ENCODE results near the gene SPTBN2.
A peak's percentile ranks its signal among the peaks of the same experiment; 100 is the strongest.

The SPTBN2 gene

DNA sequence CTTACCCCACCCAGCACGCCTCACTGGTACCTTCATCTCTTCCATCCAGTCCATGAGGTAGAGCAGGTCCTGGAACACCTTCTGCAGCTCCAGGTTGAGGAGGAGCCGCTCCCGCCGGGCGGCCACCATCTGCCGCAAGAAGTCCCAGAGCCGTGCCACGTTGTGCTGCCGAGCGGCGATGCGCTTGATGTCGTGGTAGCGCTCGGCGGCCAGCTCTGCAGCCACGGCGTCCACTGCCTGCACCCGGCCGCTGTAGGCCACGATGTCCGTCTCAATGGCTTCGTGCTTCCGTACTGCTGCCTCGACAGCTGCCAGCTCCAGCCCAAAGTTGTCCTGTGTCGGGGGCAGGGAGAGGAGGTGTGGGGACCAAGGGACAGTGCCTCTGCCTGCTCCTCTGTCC is 21.5 kb downstream of the SPTBN2 start:
- H3K9me3 Mint-ChIP-seq: no peaks in the 10 kb centered on the region
- H3K27ac Mint-ChIP-seq (ENCODE audit: low read depth): no peak overlapping the region
- ATAC-seq (replicated peaks; ENCODE audit: extremely low read depth, poor library complexity, severe bottlenecking) (no peak), DNase-seq (ENCODE audit: low spot score in 2 of 2) (no peak)
- H3K36me3 Mint-ChIP-seq (ENCODE audit: insufficient read depth): no peaks in the 10 kb centered on the region
- no peaks in the 10 kb centered on the region for H3K4me1 Mint-ChIP-seq
- H3K4me3 Mint-ChIP-seq: no peak overlapping the region
- H3K27me3 Mint-ChIP-seq: peaks cover 9% of the 10 kb centered on the region

- H3K27me3 Mint-ChIP-seq: peaks cover 9% of the 10 kb centered on the region
- no peak overlapping the region for H3K27ac Mint-ChIP-seq (ENCODE audit: low read depth)
- DNase-seq (ENCODE audit: low spot score in 2 of 2) (no peak), ATAC-seq (replicated peaks; ENCODE audit: extremely low read depth, poor library complexity, severe bottlenecking) (no peak)
- H3K4me1 Mint-ChIP-seq: no peaks in the 10 kb centered on the region
- no peaks in the 10 kb centered on the region for H3K36me3 Mint-ChIP-seq (ENCODE audit: insufficient read depth)
- H3K9me3 Mint-ChIP-seq: no peaks in the 10 kb centered on the region
- no peak overlapping the region for H3K4me3 Mint-ChIP-seq
These were observed 22.0 kb downstream of the SPTBN2 start for GRCh38 chr11:66706989-66707388.

GRCh38 chr11:66705587-66706335 is 23.3 kb downstream of the SPTBN2 start:
- Mint-ChIP-seq H3K36me3 (ENCODE audit: insufficient read depth) (peaks cover 2% of the 10 kb centered on the region), H3K9me3 (no peaks in the 10 kb centered on the region), H3K27me3 (peaks cover 3% of the 10 kb centered on the region), H3K4me3 (no peak overlapping the region), H3K27ac (ENCODE audit: low read depth) (no peak overlapping the region), H3K4me1 (no peaks in the 10 kb centered on the region)
- ATAC-seq (replicated peaks; ENCODE audit: extremely low read depth, poor library complexity, severe bottlenecking) (no peak), DNase-seq (ENCODE audit: low spot score in 2 of 2) (no peak)

DNA sequence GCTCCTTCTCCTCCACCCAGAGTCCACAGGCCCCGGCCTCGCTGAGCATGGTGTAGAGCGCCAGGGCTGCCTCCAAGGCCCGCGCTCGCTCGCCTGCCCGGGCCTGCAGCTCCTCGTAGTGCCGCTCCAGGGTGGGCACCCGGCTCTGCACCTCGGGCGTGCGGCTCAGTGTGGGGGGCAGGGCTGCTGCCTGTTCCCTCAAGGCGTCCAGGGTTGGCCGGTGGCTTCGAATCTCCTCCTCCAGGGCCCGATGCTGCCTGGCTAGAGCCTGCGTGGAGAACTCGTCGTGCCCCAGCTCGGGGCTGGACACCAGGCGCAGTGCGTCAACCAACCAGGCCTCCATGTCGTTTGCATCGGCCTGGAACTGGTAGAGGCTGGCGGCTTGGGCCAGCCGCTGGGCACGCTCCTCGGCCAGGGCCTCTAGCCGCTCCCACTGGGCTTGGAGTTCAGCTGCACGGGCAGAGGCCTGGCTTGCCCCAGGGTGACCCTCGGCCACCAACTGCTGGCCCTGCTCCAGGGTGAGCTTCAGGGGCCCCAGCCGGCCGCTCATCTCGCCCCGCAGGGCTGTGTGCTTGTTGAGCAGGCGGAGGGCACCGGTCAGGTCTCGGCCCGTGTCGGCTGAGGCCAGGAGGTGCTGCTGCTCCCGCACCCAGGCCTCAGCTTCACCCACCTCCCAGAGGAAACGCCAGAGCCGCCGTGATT is 24.2 kb downstream of the SPTBN2 start:
- ATAC-seq (replicated peaks; ENCODE audit: extremely low read depth, poor library complexity, severe bottlenecking): no peak
- Mint-ChIP-seq H3K27ac (ENCODE audit: low read depth) (no peak overlapping the region), H3K27me3 (no peaks in the 10 kb centered on the region), H3K4me1 (no peaks in the 10 kb centered on the region), H3K36me3 (ENCODE audit: insufficient read depth) (peaks cover 2% of the 10 kb centered on the region), H3K9me3 (no peaks in the 10 kb centered on the region), H3K4me3 (no peak overlapping the region)
- no peak for DNase-seq (ENCODE audit: low spot score in 2 of 2)

DNA sequence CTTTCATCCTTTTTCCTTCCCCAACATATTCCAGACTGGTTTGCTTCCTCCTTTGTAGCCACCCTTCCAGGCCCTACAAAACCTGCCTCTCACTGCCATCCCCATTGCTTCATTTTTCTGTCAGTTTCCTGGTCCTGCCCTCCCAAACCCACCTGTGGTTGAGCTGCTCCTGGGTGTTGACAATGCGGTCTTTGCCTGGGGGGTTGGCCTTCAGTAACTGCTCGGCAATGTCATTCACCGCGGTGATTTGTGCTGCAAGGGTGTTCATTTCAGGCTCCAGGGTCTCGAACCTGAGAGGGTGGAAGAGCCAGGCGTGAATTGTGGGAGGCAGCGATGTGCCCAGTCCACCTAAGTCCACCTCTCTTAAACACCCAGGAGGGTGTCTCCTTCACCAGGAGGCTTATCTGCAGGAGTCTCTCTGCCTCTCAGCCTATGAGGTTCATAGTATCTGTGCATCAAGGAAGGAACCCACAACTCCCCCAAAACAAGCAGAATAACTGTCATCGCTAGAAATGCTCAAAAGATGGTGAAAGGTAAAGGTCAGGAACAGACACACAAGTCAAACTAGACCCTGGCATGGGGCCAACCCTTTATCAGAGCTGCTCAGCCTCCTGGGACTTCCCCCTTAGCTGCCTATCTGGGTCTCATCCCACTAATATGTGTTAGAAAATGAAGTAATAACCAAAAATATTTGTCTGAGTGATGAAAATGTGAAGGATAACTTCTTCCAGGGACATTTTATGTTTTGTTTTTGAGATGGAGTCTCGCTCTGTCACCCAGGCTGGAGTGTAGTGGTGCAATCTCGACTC is 27.4 kb downstream of the SPTBN2 start:
- Mint-ChIP-seq H3K9me3 (no peaks in the 10 kb centered on the region), H3K36me3 (ENCODE audit: insufficient read depth) (peaks cover 2% of the 10 kb centered on the region), H3K27ac (ENCODE audit: low read depth) (no peak overlapping the region), H3K27me3 (no peaks in the 10 kb centered on the region), H3K4me3 (no peak overlapping the region), H3K4me1 (no peaks in the 10 kb centered on the region)
- ATAC-seq (replicated peaks; ENCODE audit: extremely low read depth, poor library complexity, severe bottlenecking): no peak
- no peak for DNase-seq (ENCODE audit: low spot score in 2 of 2)

- no peaks in the 10 kb centered on the region for H3K27me3 Mint-ChIP-seq
- no peaks in the 10 kb centered on the region for H3K4me1 Mint-ChIP-seq
- no peaks in the 10 kb centered on the region for H3K9me3 Mint-ChIP-seq
- no peak overlapping the region for H3K4me3 Mint-ChIP-seq
- no peak for ATAC-seq (replicated peaks; ENCODE audit: extremely low read depth, poor library complexity, severe bottlenecking)
- H3K27ac Mint-ChIP-seq (ENCODE audit: low read depth): no peak overlapping the region
- H3K36me3 Mint-ChIP-seq (ENCODE audit: insufficient read depth): peaks cover 2% of the 10 kb centered on the region
- no peak for DNase-seq (ENCODE audit: low spot score in 2 of 2)
These were observed 28.3 kb downstream of the SPTBN2 start for GRCh38 chr11:66700742-66701141.

GRCh38 chr11:66700337-66700736 is 28.7 kb downstream of the SPTBN2 start:
- no peak overlapping the region for H3K4me3 Mint-ChIP-seq
- ATAC-seq (replicated peaks; ENCODE audit: extremely low read depth, poor library complexity, severe bottlenecking) (no peak), DNase-seq (ENCODE audit: low spot score in 2 of 2) (no peak)
- H3K9me3 Mint-ChIP-seq: no peaks in the 10 kb centered on the region
- H3K4me1 Mint-ChIP-seq: no peaks in the 10 kb centered on the region
- H3K27me3 Mint-ChIP-seq: no peaks in the 10 kb centered on the region
- no peak overlapping the region for H3K27ac Mint-ChIP-seq (ENCODE audit: low read depth)
- H3K36me3 Mint-ChIP-seq (ENCODE audit: insufficient read depth): peaks cover 2% of the 10 kb centered on the region

DNA sequence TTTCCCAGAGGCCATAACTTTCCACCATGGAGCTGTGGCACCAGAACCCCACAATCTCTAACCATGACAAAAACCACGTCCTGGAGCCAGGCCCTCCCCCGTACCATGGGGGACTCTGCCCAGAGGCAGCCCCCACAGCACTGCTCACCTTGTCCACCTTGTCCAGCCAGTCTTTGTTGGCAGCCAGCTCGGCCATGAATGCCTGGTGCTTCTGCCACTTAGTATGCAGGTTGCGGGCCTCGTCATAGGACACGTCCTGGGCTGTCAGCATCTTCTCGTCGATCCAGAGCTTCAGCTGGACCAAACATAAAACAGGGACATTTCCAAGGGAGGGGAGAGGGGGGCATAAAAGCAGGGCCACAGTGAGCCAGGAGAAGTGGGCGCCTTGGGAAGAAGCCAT is 30.5 kb downstream of the SPTBN2 start:
- DNase-seq (ENCODE audit: low spot score in 2 of 2): no peak
- H3K4me3 Mint-ChIP-seq: no peak overlapping the region
- H3K9me3 Mint-ChIP-seq: no peaks in the 10 kb centered on the region
- H3K27me3 Mint-ChIP-seq: peaks cover 4% of the 10 kb centered on the region
- no peaks in the 10 kb centered on the region for H3K4me1 Mint-ChIP-seq
- peaks cover 2% of the 10 kb centered on the region for H3K36me3 Mint-ChIP-seq (ENCODE audit: insufficient read depth)
- no peak overlapping the region for H3K27ac Mint-ChIP-seq (ENCODE audit: low read depth)
- ATAC-seq (replicated peaks; ENCODE audit: extremely low read depth, poor library complexity, severe bottlenecking): no peak

DNA sequence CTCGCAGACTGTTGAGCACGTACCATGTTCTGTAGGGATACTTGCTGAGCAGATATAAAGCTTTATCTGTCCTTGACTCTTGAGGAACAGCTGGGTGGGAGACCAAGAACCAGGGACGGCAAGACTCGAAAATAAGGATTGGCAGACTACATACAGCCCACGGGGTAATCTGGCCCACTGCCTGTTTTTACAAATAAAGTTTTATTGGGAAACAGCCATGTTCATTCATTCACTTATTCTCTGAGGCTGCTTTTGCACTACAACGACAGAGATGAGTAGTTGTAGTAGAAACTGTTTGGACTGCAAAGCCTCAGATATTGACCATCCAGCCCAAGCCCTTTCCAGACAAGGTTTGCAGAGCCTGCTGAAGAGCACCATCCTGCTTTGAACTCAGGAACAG is 31.0 kb downstream of the SPTBN2 start:
- Mint-ChIP-seq H3K27me3 (peaks cover 9% of the 10 kb centered on the region), H3K9me3 (no peaks in the 10 kb centered on the region)

GRCh38 chr11:66696146-66696545 is 32.9 kb downstream of the SPTBN2 start:
- H3K36me3 Mint-ChIP-seq (ENCODE audit: insufficient read depth): no peaks in the 10 kb centered on the region
- no peak for DNase-seq (ENCODE audit: low spot score in 2 of 2)
- no peak for ATAC-seq (replicated peaks; ENCODE audit: extremely low read depth, poor library complexity, severe bottlenecking)
- peaks cover 9% of the 10 kb centered on the region for H3K27me3 Mint-ChIP-seq
- H3K9me3 Mint-ChIP-seq: no peaks in the 10 kb centered on the region
- no peak overlapping the region for H3K27ac Mint-ChIP-seq (ENCODE audit: low read depth)
- H3K4me1 Mint-ChIP-seq: no peaks in the 10 kb centered on the region
- H3K4me3 Mint-ChIP-seq: no peak overlapping the region

More for the DNA sequence above, 31.0 kb downstream of the SPTBN2 start:
- Mint-ChIP-seq H3K4me1 (no peaks in the 10 kb centered on the region), H3K4me3 (no peak overlapping the region), H3K27ac (ENCODE audit: low read depth) (no peak overlapping the region), H3K36me3 (ENCODE audit: insufficient read depth) (peaks cover 2% of the 10 kb centered on the region)
- ATAC-seq (replicated peaks; ENCODE audit: extremely low read depth, poor library complexity, severe bottlenecking) (no peak), DNase-seq (ENCODE audit: low spot score in 2 of 2) (no peak)

- Mint-ChIP-seq H3K9me3 (no peaks in the 10 kb centered on the region), H3K27me3 (peaks cover 10% of the 10 kb centered on the region), H3K4me1 (no peaks in the 10 kb centered on the region), H3K4me3 (no peak overlapping the region), H3K36me3 (ENCODE audit: insufficient read depth) (peaks cover 1% of the 10 kb centered on the region), H3K27ac (ENCODE audit: low read depth) (no peak overlapping the region)
- peak; percentile 74 to 76 for DNase-seq (ENCODE audit: low spot score in 2 of 2)
- ATAC-seq (replicated peaks; ENCODE audit: extremely low read depth, poor library complexity, severe bottlenecking): peak; percentile 54
These were observed 34.2 kb downstream of the SPTBN2 start for GRCh38 chr11:66694732-66695207.

DNA sequence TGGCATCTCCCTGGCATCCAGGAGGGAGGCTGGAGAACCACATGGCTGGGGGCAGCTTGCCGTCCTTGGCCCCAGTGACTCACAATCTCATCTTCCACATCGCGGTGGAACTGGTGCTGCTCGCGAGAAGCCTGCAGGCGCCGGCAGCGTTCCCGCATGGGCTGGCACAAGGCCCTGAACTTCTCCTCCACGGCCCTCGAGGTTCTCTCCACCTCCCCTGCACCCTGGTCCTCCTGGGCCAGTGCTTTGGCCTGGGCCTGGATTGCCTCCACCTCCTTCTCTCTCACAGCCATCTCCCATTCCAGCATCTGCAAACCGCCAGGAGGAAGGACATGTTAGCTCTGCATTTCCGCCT is 35.0 kb downstream of the SPTBN2 start:
- DNase-seq (ENCODE audit: low spot score in 2 of 2) (no peak), ATAC-seq (replicated peaks; ENCODE audit: extremely low read depth, poor library complexity, severe bottlenecking) (no peak)
- H3K4me3 Mint-ChIP-seq: no peak overlapping the region
- H3K27me3 Mint-ChIP-seq: peaks cover 17% of the 10 kb centered on the region
- no peaks in the 10 kb centered on the region for H3K4me1 Mint-ChIP-seq
- peaks cover 2% of the 10 kb centered on the region for H3K36me3 Mint-ChIP-seq (ENCODE audit: insufficient read depth)
- H3K9me3 Mint-ChIP-seq: no peaks in the 10 kb centered on the region
- H3K27ac Mint-ChIP-seq (ENCODE audit: low read depth): no peak overlapping the region

Measured in central memory CD8-positive, alpha-beta T cell (primary cell).